Kidney glomerular epithelial cell (primary cell): ENCODE results near the gene SSBP4.

ENCODE experiments used
- DNase-seq: peaks from one replicate; lab custom pipeline; 2025; lab: John Stamatoyannopoulos, UW

Gene SSBP4

DNA sequence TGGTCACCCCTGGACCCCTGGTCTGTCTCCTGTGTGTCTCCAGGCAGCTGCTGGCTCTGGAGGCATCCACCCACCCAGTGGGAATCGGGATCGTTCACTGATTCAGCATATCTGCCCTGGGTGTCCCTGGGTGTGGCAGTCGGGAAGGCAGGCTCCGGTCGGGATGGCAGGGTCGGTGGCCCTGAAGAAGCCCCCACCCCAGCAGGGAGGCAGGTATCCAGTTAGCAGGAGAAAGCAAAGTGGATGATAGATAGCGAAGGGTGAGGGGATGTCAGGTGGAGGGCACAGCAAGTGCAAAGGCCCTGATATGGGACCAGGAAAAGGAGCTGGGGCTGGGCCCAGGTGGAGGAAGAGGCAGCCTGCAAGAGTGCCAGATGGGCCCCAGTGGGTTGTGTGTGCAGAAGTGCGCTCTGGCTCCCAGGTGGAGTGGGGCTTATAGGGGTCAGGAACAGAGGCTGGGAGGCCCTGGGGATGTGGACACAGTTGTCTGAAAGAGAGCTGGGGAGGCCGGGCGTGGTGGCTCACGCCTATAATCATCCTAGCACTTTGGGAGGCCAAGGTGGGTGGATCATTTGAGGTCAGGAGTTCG is 2.3 kb downstream of the SSBP4 start:
- no peak for DNase-seq

DNA sequence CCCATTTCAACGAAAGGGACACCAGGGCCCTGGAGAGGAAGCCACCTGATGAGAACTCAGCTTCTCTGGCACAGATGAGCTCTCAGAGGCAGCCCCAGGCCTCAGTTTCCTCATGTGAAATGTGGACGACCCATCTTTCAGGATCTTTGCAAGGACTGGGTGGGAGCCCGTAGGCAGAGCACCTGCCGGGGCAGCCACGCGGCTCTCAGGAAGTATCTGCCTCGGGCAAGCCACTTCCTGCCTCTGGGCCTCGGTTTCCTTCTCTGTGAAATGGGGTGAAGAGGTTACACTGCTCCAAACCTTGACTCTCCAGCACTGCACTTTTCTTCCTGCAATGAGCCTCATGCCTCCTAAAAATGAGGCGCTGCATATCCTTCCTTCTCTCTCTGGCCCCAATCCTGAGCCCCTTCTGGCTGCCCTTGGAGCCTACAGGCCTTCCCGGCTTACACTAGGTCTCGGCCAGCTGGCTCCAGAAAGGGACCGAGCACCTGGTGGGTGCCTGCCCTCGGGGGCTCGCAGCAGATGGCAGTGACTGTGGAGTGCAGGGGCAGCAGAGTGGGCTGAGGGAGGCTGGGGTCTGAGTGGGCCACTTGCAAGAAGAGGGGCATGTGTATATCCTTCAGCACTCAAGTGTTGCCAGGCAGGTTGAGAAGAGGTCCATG is 3.5 kb downstream of the SSBP4 start:
- no peak for DNase-seq

DNA sequence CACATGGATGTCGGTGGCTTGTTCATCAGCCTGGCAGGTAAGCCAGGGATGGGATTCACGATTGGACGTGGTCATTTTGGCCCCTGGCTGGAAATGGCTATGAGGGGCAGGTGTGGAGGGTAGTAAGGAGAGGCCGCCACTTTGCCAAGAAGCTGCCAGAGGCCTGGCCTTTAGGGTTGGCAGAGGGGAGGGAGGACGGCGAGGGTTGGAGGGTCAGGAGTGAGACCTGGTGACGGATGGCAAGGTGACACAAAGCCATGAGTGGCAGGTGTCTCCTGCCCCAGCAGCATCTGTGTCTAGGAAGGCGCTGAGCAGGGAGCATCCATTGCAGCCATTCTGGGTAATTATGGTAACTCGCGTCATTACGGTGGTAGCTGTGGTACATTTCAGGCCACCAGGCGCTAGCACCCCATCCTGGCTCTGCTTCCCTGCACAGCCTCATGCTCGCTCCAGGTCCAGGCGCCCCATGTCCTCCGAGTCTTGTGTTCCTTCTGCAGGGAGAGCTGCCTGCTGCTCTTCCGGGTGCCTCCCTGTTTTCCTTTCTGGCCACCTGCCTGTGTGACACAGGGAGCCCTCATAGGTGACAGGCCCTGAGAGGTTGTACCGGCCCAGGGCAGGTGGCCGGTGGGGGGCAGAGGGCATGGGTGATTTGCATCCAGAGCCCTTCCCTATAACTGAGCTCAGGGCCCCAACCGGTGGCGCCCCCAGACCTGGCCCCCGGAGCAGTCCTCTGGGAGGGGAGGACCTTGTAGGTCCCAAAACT is 4.2 kb downstream of the SSBP4 start:
- DNase-seq: no peak

DNA sequence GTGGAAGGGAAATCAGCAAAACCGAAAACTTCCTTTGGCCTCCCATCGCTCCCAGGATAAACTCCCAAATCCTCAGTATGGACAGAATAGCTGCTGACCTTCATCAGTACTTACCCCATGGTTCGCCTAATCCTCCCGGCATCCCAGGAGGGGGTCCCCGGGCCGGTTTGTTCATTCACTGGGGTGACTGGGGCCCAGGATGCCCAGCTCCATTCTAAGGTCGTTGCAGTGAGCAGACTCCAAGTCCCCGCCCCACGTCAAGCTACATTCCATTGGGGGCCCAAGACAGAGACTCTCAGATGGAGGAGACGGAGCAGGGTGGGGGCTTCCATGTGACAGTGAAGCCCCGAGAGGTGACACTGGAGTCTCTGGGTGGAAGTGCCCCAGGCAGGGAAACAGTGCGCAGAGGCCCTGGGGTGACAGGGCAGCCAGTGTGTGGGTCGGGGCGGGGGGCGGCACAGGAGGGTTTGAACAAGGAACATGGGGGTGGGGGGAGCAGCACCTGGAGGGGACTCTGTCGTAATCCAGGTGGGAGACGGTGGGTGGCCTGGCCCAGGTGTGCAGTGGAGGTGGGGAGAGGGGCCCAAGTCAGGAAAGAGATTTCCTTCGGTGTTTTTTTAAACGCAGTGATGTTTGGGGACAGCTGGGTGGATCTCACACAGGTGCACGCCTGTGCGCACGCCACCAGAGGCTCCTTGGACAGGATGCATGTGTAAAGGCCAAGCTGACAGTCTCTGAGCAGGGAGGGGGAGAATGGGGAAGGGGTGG is 5.1 kb downstream of the SSBP4 start:
- DNase-seq: no peak

DNA sequence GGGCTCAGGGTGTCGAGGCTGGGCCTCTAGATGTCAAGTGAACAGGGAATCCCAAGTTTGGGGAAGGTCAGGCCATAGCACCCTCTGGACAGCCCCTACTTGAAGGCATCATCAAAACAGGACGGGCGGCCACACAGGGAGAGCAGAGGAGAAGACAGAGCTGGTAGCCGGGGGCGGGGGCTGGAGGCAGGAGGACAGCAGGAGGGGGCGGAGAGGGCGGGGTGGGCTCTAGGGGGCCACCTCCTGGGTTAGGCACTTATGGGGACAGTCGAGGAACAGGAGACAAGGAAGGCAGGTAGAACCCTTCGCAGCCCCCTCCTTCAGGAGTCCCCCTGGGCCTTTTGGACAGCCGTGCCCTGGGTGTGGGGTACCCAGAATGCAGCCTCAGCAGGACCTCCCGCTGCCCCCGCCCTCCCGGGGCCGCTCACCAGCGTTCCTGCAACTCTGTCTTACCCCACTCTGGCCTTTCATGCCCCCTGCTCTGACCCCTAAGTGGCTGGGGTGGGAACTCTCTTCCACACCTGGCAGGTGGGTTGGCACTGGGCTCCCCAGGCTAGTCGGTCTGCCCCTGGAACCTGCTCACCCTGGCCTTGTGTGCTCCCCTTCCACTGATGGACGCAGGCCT is 5.8 kb downstream of the SSBP4 start:
- DNase-seq: no peak

DNA sequence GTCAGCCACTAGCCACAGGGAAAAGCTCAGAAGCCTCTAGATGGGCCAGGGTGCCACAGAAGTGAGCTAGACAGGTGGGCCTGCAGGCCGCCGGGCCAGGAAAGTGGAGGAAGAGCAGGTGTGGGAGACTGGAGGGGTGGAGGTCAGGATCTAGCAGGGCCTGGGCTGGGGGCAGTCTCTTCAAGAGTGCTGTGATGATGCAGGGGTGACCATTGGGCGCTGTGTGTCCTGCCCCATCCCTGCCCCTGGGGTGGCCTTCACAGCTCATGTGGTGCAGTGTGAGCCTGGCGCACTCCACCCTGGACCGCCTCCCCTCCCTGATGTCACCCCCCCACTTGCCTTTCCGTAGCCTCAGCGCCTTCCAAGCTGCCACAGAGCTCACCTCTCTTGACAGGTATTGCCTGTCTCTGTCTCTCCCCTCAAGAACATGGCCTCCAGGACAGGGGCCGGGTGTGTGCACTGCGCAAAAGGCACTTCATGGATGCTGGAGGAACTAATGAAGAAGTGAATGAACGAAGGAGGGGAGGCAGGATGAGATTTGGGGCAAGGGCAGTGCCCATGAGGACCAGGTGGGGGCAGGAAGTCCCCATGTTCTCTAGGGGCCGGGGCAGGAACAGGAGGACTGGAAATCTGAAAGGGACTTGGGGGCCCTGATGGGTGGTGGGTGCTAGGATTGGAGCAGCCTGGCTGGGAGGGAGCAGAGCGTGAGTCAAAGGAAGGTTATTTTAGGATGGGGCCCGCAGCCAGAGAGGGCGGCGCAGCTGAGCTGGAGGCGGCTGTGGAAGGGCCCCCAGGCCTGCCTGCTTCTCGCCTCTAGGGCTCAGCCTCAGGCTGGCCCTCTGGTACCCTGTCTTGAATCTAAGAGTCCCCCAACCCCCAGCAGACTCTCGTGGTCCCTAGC is 6.6 kb downstream of the SSBP4 start:
- DNase-seq: no peak

DNA sequence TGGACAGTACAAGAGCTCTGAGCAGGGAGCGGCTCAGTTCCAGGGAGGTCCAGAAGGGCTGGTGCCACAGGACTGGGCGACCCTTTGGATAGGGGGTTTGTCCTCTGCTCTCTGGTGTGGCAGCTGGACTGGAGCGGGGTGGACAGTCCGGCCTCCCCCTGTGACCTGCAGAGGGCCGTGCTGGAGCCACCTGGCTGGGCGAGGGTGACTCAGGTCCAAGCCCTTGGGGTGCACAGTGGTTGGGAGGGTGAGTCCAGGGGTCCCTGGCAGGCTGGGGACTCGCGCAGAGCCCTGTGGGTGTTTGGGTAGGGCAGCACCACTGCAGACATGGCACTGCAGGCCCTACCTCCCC is 7.2 kb downstream of the SSBP4 start:
- no peak for DNase-seq

DNA sequence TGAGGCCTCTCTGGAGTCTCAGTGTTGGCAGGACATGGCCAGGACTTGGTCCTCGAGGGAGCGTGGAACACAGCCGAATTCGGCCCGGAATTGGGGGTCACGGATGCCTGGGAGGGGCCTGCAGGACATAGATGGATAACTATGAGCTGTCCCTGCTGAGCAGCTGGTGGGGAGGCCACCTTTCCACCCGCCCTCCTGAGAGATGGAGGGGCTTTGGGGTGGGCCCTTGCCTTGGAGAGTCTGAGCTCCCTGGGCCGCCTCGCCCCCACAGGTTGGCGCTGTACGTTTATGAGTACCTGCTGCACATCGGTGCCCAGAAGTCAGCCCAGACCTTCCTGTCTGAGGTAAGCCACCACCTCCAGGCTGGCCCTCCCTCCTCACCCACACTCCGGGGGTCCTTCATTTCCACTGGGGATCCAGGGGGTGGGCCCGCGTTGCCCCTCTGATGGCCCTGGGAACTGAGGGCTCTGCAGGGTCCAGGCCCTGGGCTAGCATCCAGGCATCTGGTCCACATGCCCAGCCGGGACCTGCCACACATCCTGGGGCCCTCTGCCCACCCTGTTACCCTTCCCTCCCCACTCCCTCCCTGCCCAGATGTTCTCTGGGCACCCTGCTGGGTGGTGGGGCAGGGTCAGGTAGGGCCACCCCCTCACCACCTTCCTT is 8.0 kb downstream of the SSBP4 start:
- DNase-seq: no peak

DNA sequence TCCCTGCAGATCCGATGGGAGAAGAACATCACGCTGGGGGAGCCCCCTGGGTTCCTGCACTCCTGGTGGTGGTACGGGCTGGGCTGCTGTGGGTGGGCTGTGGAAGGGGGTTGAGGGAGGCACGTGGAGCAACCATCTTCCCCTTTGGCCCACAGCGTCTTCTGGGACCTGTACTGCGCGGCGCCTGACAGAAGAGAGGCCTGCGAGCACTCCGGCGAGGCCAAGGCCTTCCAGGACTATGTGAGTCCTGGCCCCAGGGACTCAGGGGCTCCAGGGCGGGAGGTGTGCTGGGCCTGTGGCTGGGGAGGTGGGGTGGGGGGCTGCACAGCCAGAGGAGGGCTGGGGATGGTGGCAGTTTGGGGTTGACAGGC is 8.5 kb downstream of the SSBP4 start:
- no peak for DNase-seq

DNA sequence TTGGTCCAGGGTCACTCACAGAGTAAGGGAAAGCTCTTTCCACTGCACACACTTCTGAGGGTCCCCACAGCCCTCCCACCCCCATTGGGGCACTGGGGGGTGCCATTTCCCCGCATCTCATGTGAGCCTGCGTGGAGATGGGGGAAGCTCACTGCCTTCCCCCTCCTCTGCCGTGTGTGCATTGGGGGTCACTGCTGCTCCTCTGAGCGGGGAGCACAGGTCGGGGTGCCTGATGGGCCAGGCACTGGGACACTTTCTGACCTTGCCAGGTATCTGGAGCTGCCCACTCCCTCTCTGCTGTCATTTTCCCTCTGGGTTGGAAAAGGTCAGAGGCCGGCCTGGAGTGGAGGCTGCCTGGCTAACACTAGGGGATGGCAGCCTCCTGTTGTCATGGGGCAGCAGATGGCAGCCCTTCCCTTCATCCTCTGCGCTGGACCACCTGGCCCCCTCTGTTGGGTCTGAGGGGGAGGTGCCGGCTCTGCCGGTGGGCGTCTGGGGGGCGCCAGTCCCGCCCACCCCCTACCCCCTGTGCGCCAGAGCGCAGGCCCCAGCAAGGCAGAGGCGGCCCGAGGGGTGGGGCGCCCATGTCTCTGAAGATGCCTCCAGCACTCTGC is 9.1 kb downstream of the SSBP4 start:
- DNase-seq: no peak

DNA sequence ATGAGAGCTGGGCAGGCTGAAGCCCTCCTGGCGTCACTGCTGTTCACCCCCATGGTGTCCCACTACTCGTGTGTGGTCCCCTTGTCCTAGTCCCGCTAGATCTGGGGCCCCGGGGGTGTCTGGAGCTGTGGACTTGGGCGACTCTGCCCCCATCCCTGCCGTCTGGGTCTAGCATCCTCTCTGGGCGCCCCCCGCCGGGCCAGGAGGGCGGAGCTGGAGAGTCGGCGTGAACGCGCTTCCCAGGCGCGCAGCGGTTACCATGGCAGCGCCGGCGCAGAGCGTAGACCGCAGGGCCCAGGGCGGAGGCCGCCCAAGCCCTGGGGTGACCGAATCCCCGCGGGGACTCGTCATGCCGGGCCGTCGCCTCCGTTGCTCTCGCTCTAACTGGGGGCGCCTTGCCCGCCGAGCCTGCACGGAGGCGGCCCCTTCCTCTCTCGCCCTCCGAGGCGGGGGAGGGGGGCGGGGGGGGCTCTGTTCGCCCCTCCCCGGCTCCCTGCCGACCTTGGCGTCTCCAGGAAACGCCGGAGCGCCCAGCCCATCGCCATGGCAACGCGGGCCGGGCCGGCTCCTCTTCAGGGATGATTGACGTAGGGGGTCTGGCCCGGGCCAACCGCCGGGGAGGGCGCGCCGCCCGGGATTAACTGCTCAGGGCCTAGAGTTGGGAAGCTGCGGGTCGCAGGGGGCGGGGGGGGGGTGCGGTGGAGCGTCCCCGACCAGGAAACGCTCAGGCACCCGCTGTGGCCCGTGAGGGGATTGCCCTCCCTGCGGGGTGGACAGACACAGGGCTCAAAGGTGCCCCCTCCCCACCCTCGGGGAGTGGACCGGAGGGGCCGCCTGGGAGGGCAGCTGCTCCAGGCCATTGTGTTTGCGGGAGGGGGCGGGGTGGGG is 9.8 kb downstream of the SSBP4 start:
- DNase-seq: no peak

DNA sequence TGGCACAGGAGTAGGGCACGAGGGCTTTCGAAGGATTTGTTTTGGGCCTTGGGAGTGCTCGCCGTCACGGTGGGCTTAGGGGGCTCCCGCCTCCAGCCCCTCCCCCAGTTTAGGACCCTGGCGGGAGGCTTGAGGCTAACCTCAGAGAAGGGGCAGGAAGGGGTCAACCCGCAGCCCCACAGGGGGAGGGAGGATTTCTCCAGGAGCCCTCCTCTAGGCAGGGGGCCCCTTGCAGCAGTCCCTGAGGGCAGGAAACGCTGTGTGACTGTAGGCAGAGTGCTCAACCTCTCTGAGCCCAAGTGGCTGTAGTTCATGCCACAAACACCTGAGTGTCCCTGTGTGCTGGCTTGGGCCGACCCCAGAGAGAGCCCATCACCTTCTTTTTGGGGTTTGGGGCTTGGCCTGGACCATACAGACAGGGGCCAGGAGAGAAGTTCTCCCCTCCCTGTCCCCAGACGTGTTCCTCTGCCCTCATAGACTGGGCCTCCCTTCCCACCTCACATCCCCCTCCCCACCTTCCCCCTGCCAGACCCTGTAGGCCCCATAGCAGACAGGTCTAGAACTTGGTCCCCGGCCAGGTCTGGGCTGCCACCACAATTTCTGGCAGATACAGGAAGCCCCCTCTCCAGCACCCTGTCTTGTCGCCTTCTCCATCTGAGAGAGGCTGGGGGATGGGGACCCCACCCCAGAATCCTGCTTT is 10.7 kb downstream of the SSBP4 start:
- no peak for DNase-seq

DNA sequence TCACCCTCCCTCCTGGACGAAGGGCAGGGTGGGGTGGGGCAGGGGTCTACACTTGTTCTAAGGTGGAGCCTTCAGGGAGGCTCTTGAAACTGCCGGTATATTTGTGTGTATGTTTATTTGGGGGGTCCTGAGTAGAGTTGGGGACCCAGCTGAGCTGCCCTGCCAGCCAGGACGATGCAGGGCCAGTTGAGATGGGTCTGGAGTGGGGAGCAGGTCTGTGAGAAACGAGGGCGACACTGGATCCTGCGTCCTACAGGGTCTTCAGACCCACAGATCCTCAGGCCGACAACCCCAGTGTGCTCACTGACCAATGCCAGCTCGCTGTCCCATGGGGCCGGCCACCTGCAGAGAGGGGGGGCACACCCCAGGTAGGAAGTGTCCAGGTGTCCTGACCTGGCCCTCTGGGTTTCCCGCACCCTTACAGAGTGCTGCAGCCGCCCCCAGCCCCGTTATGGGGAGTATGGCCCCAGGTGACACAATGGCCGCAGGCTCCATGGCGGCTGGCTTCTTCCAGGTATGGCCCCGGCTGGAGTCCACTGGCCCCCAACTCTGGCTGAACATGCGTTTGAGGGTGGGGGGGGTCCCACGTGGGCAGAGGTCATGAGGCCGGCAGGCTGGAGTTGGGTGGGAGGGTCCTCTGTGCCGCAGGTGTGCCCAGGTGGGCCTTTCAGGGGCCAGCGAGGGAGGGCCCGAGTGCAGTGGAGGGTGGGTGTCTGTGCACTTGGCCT is 11.4 kb downstream of the SSBP4 start:
- DNase-seq: no peak

DNA sequence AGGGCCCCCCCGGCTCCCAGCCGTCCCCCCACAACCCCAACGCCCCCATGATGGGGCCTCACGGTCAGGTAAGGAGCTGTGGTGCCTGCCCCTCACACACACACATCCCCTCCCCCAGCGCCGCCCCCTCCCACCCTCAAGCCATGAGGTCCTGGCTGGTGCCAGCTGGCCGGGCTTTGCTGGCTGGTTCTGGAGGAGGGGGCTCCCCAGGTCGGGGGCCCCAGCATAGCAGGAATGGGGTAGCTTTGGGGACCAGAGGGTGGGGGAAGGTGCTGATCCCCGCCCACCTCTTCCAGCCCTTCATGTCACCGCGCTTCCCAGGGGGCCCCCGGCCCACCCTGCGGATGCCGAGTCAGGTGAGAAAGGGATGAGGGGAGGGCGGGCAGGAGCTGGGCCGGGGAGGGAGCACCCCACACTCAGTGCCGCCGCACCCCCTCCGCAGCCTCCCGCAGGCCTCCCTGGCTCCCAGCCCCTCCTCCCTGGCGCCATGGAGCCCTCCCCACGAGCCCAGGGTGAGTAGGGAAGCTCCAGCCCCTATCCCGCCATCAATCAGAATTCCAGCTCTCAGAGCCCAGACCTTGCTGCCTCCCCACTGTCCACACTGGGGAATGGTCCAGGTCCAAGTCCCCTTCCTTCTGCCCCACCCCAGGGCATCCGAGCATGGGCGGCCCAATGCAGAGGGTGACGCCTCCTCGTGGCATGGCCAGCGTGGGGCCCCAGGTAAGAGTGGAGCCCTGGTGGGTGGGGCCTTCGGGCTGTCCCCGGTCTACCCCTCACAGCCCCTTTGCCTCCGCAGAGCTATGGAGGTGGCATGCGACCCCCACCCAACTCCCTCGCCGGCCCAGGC is 12.4 kb downstream of the SSBP4 start:
- DNase-seq: no peak

DNA sequence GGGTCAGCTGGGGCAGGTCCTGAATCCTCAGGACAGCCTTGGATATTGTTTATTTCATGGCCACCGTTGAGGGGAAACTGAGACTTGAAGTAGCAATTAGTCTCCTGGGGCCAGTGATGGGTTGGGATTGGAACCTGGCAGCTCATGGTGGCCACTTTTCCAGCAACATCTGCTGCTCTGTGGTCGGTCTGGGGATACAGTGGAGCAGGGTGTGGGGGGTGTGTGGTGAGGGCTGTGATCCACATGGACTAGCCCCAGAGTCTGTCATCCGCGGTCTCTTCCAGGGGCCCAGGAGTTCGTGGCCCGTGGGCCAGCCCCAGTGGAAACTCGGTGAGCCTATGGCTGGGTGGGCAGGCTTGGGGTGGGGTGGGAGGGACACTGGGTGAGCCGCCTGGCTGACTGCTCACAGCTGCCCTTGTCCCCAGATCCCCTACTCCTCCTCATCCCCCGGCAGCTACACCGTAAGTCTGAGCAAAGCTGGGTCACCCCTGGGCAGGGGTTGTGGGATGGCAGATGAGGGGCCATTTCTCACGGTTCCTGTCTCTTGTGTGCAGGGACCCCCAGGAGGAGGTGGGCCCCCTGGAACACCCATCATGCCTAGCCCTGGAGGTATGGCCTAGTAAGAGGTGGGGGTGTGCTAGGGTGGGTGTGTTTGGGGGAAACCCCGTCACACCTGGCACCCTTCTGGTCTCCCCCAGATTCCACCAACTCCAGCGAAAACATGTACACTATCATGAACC is 13.2 kb downstream of the SSBP4 start:
- DNase-seq: no peak

DNA sequence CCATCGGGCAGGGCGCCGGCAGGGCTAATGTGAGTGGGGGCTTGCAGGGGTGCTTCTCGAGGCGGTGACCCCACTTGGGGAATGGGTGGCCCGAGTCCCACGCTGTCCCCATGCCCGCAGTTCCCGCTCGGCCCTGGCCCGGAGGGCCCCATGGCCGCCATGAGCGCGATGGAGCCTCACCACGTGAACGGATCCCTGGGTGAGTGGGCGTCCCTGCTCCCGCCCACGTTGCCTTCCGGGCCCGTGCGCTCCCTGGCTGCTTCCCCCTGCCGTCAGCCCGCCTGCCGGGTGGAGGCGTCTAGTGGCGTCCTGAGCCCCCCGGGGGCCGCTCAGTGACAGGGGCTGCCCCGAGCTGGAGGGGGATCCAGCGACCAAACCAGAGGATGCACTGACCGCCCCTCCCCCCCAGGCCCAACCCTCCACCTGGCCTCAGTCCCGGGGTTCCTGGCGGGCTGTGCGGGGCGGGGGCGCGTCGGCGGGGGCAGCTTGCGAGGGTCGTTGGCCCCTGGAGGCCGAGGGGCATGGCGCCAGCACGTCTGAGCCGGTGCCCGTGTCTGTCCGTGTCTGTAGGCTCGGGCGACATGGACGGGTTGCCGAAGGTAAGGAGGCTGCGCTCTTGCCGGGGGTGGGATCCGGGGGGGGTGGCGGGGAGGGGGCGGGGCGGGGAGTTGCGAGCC is 14.0 kb downstream of the SSBP4 start:
- no peak for DNase-seq
